Karpas-422 (cell line): ENCODE measurements around the gene GPR176. TPM values are rescaled to one million over a fixed set of nuclear protein-coding genes. Genes with fewer than 3 reads are reported as not detected.

ENCODE experiments used
- DNase-seq: peaks from one replicate; pipeline ENCODE4 v3.0.0-alpha.2; 2015
- H2AFZ ChIP-seq: fragments of 200-600 bp; sonication (generic); 2 replicates; pipeline ENCODE4 v1.6.1; 2014; ENCODE audit warnings: antibody characterized with exemption, low read length, mixed read lengths
- H3K27ac ChIP-seq: fragments of 200-600 bp; sonication (generic); 2 replicates; pipeline ENCODE4 v1.5.1; 2014; ENCODE audit warnings: mild to moderate bottlenecking, low read length, moderate library complexity
- H3K27me3 ChIP-seq: fragments of 200-600 bp; sonication (generic); 2 replicates; pipeline ENCODE4 v1.6.1; 2014; ENCODE audit warnings: low read length, mixed read lengths
- H3K36me3 ChIP-seq: fragments of 200-600 bp; sonication (generic); 2 replicates; pipeline ENCODE4 v1.6.1; 2014; ENCODE audit warnings: low read length, mixed read lengths; ENCODE audit not compliant: insufficient read depth
- H3K4me1 ChIP-seq: fragments of 200-600 bp; sonication (generic); 2 replicates; pipeline ENCODE4 v1.6.1; 2014; ENCODE audit warnings: mild to moderate bottlenecking, low read length, mixed read lengths
- H3K4me2 ChIP-seq: fragments of 200-600 bp; sonication (generic); 2 replicates; pipeline ENCODE4 v1.6.1; 2014; ENCODE audit warnings: low read length, low read depth, mild to moderate bottlenecking; ENCODE audit not compliant: poor library complexity, severe bottlenecking
- H3K4me3 ChIP-seq: fragments of 200-600 bp; sonication (generic); 2 replicates; pipeline ENCODE4 v1.5.1; 2014; ENCODE audit warnings: mild to moderate bottlenecking, antibody characterized with exemption, low read length, mixed read lengths
- H3K79me2 ChIP-seq: fragments of 200-600 bp; sonication (generic); 2 replicates; pipeline ENCODE4 v1.6.1; 2014; ENCODE audit warnings: mild to moderate bottlenecking, low read length, mixed read lengths
- H3K9ac ChIP-seq: fragments of 200-600 bp; sonication (generic); 2 replicates; pipeline ENCODE4 v1.6.0; 2014; ENCODE audit warnings: low read length
- H3K9me2 ChIP-seq: fragments of 200-600 bp; sonication (generic), shearing (Covaris generic); replicated peaks from 2 replicates; pipeline ENCODE4 v1.6.0; 2014; ENCODE audit warnings: mild to moderate bottlenecking, low read length, moderate library complexity; ENCODE audit not compliant: insufficient read depth
- H3K9me3 ChIP-seq: fragments of 300-700, 200-600 bp; sonication (generic); 2 replicates; pipeline ENCODE4 v1.6.1; 2014; ENCODE audit warnings: low read length, mixed read lengths
- H4K20me1 ChIP-seq: fragments of 200-600 bp; sonication (generic); 2 replicates; pipeline ENCODE4 v1.6.1; 2014; ENCODE audit warnings: mild to moderate bottlenecking, antibody characterized with exemption, low read length, low read depth; ENCODE audit not compliant: insufficient read depth
- total RNA-seq: library from RNA; depleted of rRNA; stranded (reverse); fragments of >200 nt; shearing (Covaris generic); gene quantifications from 2 replicates; pipeline ENCODE4 v1.2.3, GENCODE V29; 2014; ENCODE audit warnings: low replicate concordance

The GPR176 gene
- total RNA-seq, 1 experiment from 2014 or later, result not detected

DNA sequence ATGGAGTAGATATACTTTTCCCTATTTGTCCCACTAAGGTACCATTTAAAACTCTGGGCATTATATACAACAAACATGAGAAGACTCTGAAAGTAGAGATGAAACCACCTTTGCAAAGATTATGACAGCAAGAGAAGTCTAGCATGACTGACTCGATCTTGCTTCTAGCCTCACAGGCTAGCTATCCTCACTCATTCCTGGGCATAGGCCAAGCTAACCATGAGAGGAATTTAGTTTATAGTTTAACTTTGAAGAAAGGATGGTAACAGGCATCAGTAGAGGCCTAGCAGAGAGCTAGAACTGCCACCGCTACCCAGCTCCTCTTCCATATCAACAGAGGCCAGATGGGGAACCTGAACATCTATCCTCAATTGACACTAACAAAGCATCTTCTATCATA, 74.0 kb downstream of the GPR176 start:
- Histone ChIP-seq H3K79me2 (no peaks in the 10 kb centered on the region), H3K27me3 (no peaks in the 10 kb centered on the region), H2AFZ (no peak overlapping the region)

DNA sequence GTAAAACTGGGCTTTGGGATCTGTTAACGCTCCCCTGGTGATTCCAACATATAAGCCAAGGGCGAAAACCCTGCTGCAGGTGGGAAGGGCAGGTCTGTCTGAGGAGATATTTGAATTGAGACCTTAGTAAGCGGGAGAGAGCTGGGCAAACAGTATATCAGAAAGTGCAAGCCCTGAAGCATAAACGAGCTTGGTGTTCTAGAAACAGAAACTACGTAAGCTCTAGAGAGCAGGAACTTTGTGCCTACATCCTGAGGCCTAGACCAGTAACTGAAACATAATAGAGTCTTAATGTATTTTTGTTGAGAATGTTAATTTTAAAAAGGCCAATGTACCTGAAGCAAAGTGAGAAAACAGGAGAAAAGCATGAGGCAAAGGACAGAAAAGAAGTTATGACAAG, 74.5 kb downstream of the GPR176 start:
- no peaks in the 10 kb centered on the region for H3K9me3 ChIP-seq
- H2AFZ ChIP-seq, result no peak overlapping the region
- no peaks in the 10 kb centered on the region for H4K20me1 ChIP-seq
- no peaks in the 10 kb centered on the region for H3K79me2 ChIP-seq
- H3K36me3 ChIP-seq, result no peaks in the 10 kb centered on the region
- H3K4me1 ChIP-seq, result no peaks in the 10 kb centered on the region
- no peaks in the 10 kb centered on the region for H3K9me2 ChIP-seq
- no peak overlapping the region for H3K27ac ChIP-seq
- H3K9ac ChIP-seq, result no peak overlapping the region
- no peaks in the 10 kb centered on the region for H3K27me3 ChIP-seq
- no peak overlapping the region for H3K4me3 ChIP-seq
- no peak overlapping the region for H3K4me2 ChIP-seq
- DNase-seq, result no peak

More for the DNA sequence above, 74.0 kb downstream of the GPR176 start:
- no peak overlapping the region for H3K9ac ChIP-seq
- H3K27ac ChIP-seq, result no peak overlapping the region
- H4K20me1 ChIP-seq, result no peaks in the 10 kb centered on the region
- H3K4me2 ChIP-seq, result no peak overlapping the region
- no peak overlapping the region for H3K4me3 ChIP-seq
- no peaks in the 10 kb centered on the region for H3K9me2 ChIP-seq
- H3K36me3 ChIP-seq, result no peaks in the 10 kb centered on the region
- no peak for DNase-seq
- H3K4me1 ChIP-seq, result no peaks in the 10 kb centered on the region
- no peaks in the 10 kb centered on the region for H3K9me3 ChIP-seq

DNA sequence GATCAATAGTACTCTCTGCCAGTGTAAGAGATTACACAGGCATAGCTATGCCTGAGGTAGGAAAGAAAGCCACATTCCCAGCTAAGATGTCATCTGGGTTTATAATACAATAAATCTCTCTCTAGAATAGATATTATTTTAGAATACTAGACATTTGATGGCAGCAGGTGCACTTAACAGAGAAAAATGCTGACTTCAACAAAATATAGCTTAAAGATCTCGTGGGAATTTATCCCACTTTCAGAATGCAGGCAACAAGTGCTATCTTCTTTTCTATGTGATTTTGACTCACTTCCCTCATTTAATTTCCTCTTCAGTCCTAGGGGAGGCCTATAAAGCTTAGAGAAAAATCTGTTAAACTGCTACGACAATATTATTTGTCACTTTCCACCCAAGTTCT, 76.5 kb downstream of the GPR176 start:
- Histone ChIP-seq H3K4me2 (no peak overlapping the region), H4K20me1 (no peaks in the 10 kb centered on the region), H3K27ac (no peak overlapping the region), H3K9me2 (no peaks in the 10 kb centered on the region), H3K4me1 (no peaks in the 10 kb centered on the region), H3K79me2 (no peaks in the 10 kb centered on the region), H3K36me3 (no peaks in the 10 kb centered on the region), H3K4me3 (no peak overlapping the region), H3K9ac (no peak overlapping the region), H3K27me3 (no peaks in the 10 kb centered on the region), H3K9me3 (no peaks in the 10 kb centered on the region), H2AFZ (no peak overlapping the region)
- no peak for DNase-seq

DNA sequence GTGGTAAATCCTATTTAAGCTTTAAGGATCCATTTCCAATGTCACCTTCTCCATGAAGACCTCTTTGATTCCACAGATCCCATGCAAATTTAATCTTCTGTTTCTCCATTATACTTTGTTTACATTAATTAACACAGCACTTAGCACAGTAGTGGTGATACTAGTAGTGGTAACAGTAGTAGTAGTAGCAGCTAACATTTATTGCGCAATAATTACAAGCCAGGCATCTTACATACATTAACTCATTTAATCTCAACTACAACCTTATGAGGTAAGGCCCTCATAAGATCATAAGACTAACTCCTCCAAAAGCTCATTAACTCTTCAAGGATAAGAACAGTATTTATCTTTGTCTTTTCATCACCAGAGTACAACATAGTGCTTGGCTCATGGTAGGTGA, 82.6 kb downstream of the GPR176 start:
- Histone ChIP-seq H3K27me3 (no peaks in the 10 kb centered on the region), H3K79me2 (no peaks in the 10 kb centered on the region), H3K9me3 (no peaks in the 10 kb centered on the region), H3K36me3 (no peaks in the 10 kb centered on the region), H4K20me1 (no peaks in the 10 kb centered on the region), H3K4me1 (no peaks in the 10 kb centered on the region), H2AFZ (no peak overlapping the region), H3K9me2 (no peaks in the 10 kb centered on the region), H3K4me2 (no peak overlapping the region), H3K27ac (no peak overlapping the region), H3K9ac (no peak overlapping the region), H3K4me3 (no peak overlapping the region)
- no peak for DNase-seq

DNA sequence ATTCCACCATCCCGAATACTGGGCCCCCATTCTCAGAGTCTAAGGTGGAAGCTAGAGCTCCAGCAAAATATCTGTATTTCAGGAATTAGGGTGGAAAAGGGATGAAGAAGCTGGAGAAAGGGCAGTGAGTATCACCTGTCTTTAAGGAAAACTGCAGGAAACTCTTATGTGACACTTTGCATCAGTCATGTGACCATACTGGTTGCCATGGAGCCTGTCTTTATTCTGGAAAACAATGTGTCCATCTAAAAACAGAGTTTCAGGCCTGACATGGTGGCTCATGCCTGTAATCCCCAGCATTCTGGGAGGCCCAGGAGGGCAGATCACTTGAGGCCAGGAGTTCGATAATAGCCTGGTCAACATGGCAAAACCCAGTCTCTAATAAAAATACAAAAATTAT, 84.5 kb downstream of the GPR176 start:
- Histone ChIP-seq H3K9me2 (no peaks in the 10 kb centered on the region), H3K9me3 (no peaks in the 10 kb centered on the region), H3K4me1 (no peaks in the 10 kb centered on the region), H3K9ac (no peak overlapping the region), H3K27me3 (no peaks in the 10 kb centered on the region), H2AFZ (no peak overlapping the region), H3K36me3 (no peaks in the 10 kb centered on the region), H3K4me3 (no peak overlapping the region), H3K4me2 (no peak overlapping the region), H3K79me2 (no peaks in the 10 kb centered on the region), H4K20me1 (no peaks in the 10 kb centered on the region), H3K27ac (no peak overlapping the region)
- no peak for DNase-seq

DNA sequence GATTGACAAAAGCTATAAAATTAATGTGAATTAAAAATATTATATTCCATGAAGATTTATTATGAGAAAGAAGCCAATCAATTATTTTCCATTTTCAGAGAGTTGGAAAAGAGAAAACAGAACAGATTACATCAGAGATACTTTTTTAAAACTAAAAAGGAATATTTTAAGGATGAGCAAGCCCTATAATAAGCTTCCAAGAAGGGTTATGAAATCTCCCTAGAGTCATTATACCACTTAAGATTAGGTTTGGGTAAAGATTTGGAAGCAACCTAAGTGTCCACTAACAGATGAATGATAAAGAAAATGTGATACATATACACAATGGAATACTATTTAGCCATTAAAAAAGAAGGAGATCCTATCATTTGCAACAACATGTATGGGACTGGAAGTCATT, 85.8 kb downstream of the GPR176 start:
- DNase-seq, result no peak
- Histone ChIP-seq H3K9me3 (no peaks in the 10 kb centered on the region), H3K79me2 (no peaks in the 10 kb centered on the region)

DNA sequence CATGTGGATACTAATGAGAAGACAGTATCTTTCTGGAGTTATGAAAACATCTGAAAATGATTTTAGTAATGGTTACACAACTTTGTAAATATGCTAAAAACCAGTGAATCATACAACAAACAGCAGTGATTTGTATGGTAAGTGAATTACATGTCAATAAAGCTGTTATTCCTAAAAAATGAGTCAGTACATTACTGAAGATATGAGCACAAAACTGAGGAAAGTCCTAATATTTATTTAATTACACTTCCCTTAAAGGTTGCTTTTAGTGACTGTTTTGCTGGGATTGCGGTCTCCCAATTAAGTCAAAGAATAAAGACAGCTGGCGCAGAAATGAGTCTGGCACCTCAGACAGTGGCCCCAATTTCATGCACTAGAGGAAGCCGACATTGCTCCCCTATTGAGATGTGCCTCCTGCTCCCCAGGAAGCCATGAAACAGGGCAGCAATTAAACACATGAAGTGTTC, 86.5 kb downstream of the GPR176 start:
- Histone ChIP-seq H3K9me2 (no peaks in the 10 kb centered on the region), H3K4me2 (no peak overlapping the region), H3K36me3 (no peaks in the 10 kb centered on the region), H3K27me3 (no peaks in the 10 kb centered on the region), H4K20me1 (no peaks in the 10 kb centered on the region), H3K27ac (no peak overlapping the region), H3K9me3 (no peaks in the 10 kb centered on the region), H3K4me3 (no peak overlapping the region), H3K79me2 (no peaks in the 10 kb centered on the region), H3K9ac (no peak overlapping the region), H3K4me1 (no peaks in the 10 kb centered on the region), H2AFZ (no peak overlapping the region)
- DNase-seq, result no peak

More for the DNA sequence above, 85.8 kb downstream of the GPR176 start:
- H3K27me3 ChIP-seq, result no peaks in the 10 kb centered on the region
- no peak overlapping the region for H3K9ac ChIP-seq
- H3K27ac ChIP-seq, result no peak overlapping the region
- no peaks in the 10 kb centered on the region for H4K20me1 ChIP-seq
- no peak overlapping the region for H3K4me3 ChIP-seq
- no peaks in the 10 kb centered on the region for H3K9me2 ChIP-seq
- H2AFZ ChIP-seq, result no peak overlapping the region
- no peaks in the 10 kb centered on the region for H3K36me3 ChIP-seq
- no peaks in the 10 kb centered on the region for H3K4me1 ChIP-seq
- no peak overlapping the region for H3K4me2 ChIP-seq

DNA sequence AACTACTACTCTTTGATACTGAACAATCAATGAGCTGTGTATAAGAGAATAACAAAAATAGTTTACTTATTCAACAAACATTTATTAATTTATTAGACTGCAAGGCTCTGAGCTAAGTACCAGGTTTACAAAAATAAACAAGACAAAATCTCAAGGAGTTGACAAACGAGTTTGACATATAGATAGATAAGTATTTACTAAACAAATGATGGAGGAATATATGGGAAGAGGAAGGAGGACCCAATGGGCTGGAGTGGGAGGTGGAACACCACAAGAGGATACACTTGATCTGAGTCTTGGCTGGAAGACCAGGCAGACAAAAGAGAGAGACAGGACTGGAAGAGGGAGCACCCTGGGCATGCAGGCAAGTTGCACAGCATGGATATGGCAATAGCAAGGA, 89.9 kb downstream of the GPR176 start:
- DNase-seq, result no peak
- H4K20me1 ChIP-seq, result no peaks in the 10 kb centered on the region
- H3K9me3 ChIP-seq, result no peaks in the 10 kb centered on the region
- no peak overlapping the region for H3K9ac ChIP-seq
- H3K4me1 ChIP-seq, result no peaks in the 10 kb centered on the region
- no peaks in the 10 kb centered on the region for H3K36me3 ChIP-seq
- no peak overlapping the region for H3K4me3 ChIP-seq
- no peak overlapping the region for H2AFZ ChIP-seq
- no peak overlapping the region for H3K27ac ChIP-seq
- no peaks in the 10 kb centered on the region for H3K9me2 ChIP-seq
- no peaks in the 10 kb centered on the region for H3K79me2 ChIP-seq
- H3K4me2 ChIP-seq, result no peak overlapping the region
- H3K27me3 ChIP-seq, result no peaks in the 10 kb centered on the region

DNA sequence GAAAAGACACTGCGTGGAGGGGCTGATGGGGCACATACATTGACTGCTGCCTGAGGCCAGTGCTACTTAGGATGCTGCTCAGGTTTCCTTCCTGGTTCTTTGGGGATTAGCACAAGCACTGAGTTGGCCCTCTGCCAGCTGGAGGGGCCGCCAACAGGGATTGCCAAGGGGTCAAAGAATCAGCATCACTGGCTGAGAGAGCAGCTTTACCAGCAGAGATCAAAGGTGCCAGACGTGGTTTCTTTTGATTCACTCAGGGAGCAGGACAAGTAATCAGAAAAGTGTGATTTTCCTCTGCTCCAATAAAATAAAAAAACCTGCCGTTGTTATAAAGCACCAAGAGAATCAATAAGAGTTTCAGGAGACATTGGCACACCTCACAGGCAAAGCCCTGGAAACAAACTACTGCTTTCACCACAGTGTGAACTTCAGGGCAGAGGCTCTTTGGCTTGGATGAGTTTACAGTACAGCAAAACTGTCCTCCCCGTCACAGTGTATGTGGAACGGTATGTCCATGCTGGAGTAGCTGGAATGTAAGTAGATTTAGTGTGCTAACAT, 91.6 kb downstream of the GPR176 start:
- Histone ChIP-seq H2AFZ (no peak overlapping the region), H3K36me3 (no peaks in the 10 kb centered on the region), H3K79me2 (no peaks in the 10 kb centered on the region), H3K9me2 (no peaks in the 10 kb centered on the region), H4K20me1 (no peaks in the 10 kb centered on the region), H3K4me2 (no peak overlapping the region), H3K4me1 (no peaks in the 10 kb centered on the region), H3K9ac (no peak overlapping the region), H3K9me3 (no peaks in the 10 kb centered on the region), H3K27ac (no peak overlapping the region), H3K4me3 (no peak overlapping the region), H3K27me3 (no peaks in the 10 kb centered on the region)
- DNase-seq, result no peak
